Measurements from ENCODE around the gene FHIT. TPM values are rescaled to one million over a fixed set of nuclear protein-coding genes. Genes with fewer than 3 reads are reported as not detected.

FHIT gene
- total and polyA plus RNA-seq, 2 of the 4 experiments (the other 2 are of a cell fraction) = 0.07 TPM; not detected in 1

GRCh38 chr3:60523536-60523935 lies 727.7 kb downstream of the FHIT start:
- no peaks in the 10 kb centered on the region for H3K9me1 ChIP-seq (ENCODE audit: insufficient read depth, low read length)
- DNase-seq (no peak), ATAC-seq (ENCODE audit: low read depth) (no peak)
- no peak overlapping the region for H3K14ac ChIP-seq (replicated peaks; ENCODE audit: low read depth, low read length)
- TF ChIP-seq POLR2A (IDR thresholded peaks at IDR 0.05; ENCODE audit: low read depth, low read length) (no peak), MAFK (IDR thresholded peaks at IDR 0.05; ENCODE audit: low read depth, low read length) (no peak), SMC3 (IDR thresholded peaks at IDR 0.05; ENCODE audit: low read depth, low read length) (no peak), RAD21 (IDR thresholded peaks at IDR 0.05; ENCODE audit: low read length) (no peak), RFX5 (IDR thresholded peaks at IDR 0.05; ENCODE audit: low read depth, low read length) (no peak), CEBPB (IDR thresholded peaks at IDR 0.05; ENCODE audit: low read depth, low read length) (no peak), MAZ (IDR thresholded peaks at IDR 0.05; ENCODE audit: borderline replicate concordance, low read depth, low read length) (no peak), USF2 (IDR thresholded peaks at IDR 0.05; ENCODE audit: low read depth, low read length) (no peak), FOS (IDR thresholded peaks at IDR 0.05; ENCODE audit: low read depth, low read length) (no peak), BHLHE40 (IDR thresholded peaks at IDR 0.05; ENCODE audit: low read depth, low read length) (no peak), CHD1 (IDR thresholded peaks at IDR 0.05; ENCODE audit: low read depth, low read length) (no peak), RCOR1 (IDR thresholded peaks at IDR 0.05; ENCODE audit: insufficient replicate concordance, low read length) (no peak), ELK1 (IDR thresholded peaks at IDR 0.05; ENCODE audit: borderline replicate concordance, low read depth, low read length) (no peak), NFE2L2 (IDR thresholded peaks at IDR 0.05; ENCODE audit: low read depth, low read length) (no peak), MXI1 (IDR thresholded peaks at IDR 0.05; ENCODE audit: borderline replicate concordance, low read depth, low read length) (no peak), CTCF (conservative IDR thresholded peaks at IDR 0.05; ENCODE audit: low read depth, low read length) (no peak)
- H3K4ac ChIP-seq (ENCODE audit: low read depth, low read length) = no peak overlapping the region
- no peak overlapping the region for H2AK9ac ChIP-seq (replicated peaks; ENCODE audit: low read depth, low read length, poor library complexity)
- no peaks in the 10 kb centered on the region for H3K36me3 ChIP-seq (ENCODE audit: control insufficient read depth, insufficient read depth, low read length)
- H3K23ac ChIP-seq (ENCODE audit: low read depth, low read length) = no peak overlapping the region
- ChIA-PET CTCF (no interaction called here), POLR2A (ENCODE audit: unreplicated experiment) (no interaction called here)
- H4K91ac ChIP-seq (ENCODE audit: insufficient read depth, low read depth, low read length) = no peak overlapping the region
- no peak overlapping the region for H3K56ac ChIP-seq (ENCODE audit: extremely low read depth, insufficient read depth, low read length)
- H2AFZ ChIP-seq (replicated peaks; ENCODE audit: low read length, poor library complexity) = no peak overlapping the region
- H2BK15ac ChIP-seq (ENCODE audit: low read depth, low read length) = no peak overlapping the region
- H3K27ac ChIP-seq (ENCODE audit: insufficient read depth, low read length) = no peak overlapping the region
- dilution Hi-C loops (cut with HindIII; ENCODE audit: low sequenced_read_pairs, unreplicated experiment) (no loop called here), intact Hi-C loops (cut with micrococcal nuclease) (no loop called here), in situ Hi-C loops (cut with MboI; ENCODE audit: low sequenced_read_pairs) (no loop called here)
- H2AK5ac ChIP-seq (ENCODE audit: low read depth, low read length) = no peak overlapping the region
- H3K18ac ChIP-seq (ENCODE audit: low read depth, low read length) = no peak overlapping the region
- WGBS, 2 experiments (ENCODE audit: extremely low coverage in 2 of 2, insufficient read length in 1 of 2) = no CpG with 5 or more reads among the region's 2 CpGs
- H2BK20ac ChIP-seq (ENCODE audit: low read depth, low read length) = no peak overlapping the region
- no peak overlapping the region for H2BK5ac ChIP-seq (ENCODE audit: low read depth, low read length, poor library complexity, severe bottlenecking)
- no peak overlapping the region for H3K4me2 ChIP-seq (ENCODE audit: low read depth, low read length)
- no peaks in the 10 kb centered on the region for H4K20me1 ChIP-seq (ENCODE audit: insufficient read depth, low read length)
- no peak overlapping the region for H3K9ac ChIP-seq (ENCODE audit: low read depth, low read length)
- H3K4me3 ChIP-seq (ENCODE audit: insufficient read depth, low read depth, low read length) = no peak overlapping the region
- no peak overlapping the region for H4K5ac ChIP-seq (ENCODE audit: low read depth, low read length)
- no peaks in the 10 kb centered on the region for H3K27me3 ChIP-seq (ENCODE audit: control insufficient read depth, insufficient read depth, low read length)
- no peaks in the 10 kb centered on the region for H3K4me1 ChIP-seq (ENCODE audit: control insufficient read depth, insufficient read depth, low read length)
- BruUV-seq (replicated peaks) = no TSS peak
- no peaks in the 10 kb centered on the region for H3K9me3 ChIP-seq (ENCODE audit: control insufficient read depth, insufficient read depth, low read length)
- H3K79me1 ChIP-seq (ENCODE audit: low read depth in 1 of 2, low read length in 2 of 2) = no peaks in the 10 kb centered on the region
- H4K8ac ChIP-seq (ENCODE audit: low read depth in 2 of 2, low read length in 2 of 2) = no peak overlapping the region
- no peak overlapping the region for H2BK120ac ChIP-seq (ENCODE audit: low read depth, low read length)
